HuH-7 (cell line): ENCODE data around the gene SPRING1.
"Not testable (repeated sequence)": the region's sequence is repeated elsewhere in the genome, so short reads cannot be mapped to it uniquely, and the experiment has no call there.

ENCODE experiments used
- DNase-seq: peaks from one replicate; pipeline ENCODE4 v3.0.0; 2011; ENCODE audit warnings: low spot score

Gene SPRING1

GRCh38 chr12:116737774-116738657, at the start of gene SPRING1, which contains the start of gene RNFT2:
TSS of gene SPRING1 (minus strand) at chr12:116738069. CDS start at chr12:116737900, 169 bp downstream.
TSS of gene RNFT2 (plus strand) at chr12:116738315. CDS start at chr12:116740498, 2,183 bp downstream.
- peak; percentile 97 for DNase-seq

DNA sequence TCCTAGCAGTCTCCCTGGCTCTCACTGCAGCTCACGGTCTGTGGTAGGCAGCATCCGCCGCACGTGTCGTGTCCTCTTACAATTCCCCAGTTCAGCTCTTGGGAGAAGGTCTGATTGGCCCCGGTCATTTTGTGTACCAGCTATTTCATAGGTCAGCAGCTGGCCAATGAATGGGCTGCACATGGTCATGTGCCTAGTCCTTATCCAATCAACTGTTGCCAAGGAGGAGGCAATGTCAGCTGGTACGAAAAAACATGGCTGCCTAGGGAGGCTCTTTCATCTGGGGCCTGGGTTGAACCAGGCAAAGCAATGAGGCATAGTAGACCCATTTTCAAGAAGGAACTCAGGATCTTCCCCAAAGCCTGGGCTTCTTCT, 46.4 kb upstream of the SPRING1 start:
- no peak for DNase-seq

- DNase-seq: no peak
Measured at GRCh38 chr12:116783525-116784237, 45.8 kb upstream of the SPRING1 start.

GRCh38 chr12:116780942-116781341, 43.1 kb upstream of the SPRING1 start:
- DNase-seq: no peak

DNA sequence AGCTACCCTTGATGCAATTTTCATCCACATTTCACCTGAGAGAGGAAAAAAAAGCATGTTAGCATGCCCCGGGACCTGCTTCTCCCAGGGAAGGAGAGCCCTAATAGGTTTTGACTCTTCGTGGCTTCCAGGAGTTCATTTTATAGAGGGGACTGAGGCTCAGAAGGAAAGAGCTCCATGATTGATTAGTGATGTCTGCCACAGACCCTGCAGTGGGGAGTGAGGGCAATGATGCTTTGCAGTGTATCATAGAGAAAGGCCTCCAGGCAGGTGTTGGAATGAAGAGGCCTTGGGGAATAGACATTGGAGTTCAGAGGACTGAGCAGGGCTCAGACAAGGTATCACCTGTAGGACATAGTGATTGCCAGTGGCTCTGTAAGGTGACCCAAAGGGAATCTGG, 41.7 kb upstream of the SPRING1 start:
- no peak for DNase-seq

DNA sequence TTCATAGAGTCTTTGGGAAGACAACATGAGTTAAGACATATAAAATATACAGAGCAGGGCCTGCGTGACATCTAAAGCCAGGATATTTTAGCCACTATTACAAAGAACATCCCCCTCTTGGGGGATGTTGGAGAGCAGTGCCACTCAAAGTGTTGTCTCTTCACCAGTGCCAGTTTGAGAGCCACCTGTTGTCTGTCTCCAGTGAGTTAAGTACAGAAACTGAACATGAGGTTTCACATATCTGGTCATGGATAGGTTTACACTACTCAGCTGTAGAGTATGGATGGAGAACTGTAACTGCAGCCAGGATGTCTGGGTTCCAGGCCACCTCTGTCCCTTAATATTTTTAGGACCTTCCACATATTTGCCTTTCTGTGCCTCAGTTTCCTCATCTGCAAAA, 39.4 kb upstream of the SPRING1 start:
- DNase-seq: no peak

DNA sequence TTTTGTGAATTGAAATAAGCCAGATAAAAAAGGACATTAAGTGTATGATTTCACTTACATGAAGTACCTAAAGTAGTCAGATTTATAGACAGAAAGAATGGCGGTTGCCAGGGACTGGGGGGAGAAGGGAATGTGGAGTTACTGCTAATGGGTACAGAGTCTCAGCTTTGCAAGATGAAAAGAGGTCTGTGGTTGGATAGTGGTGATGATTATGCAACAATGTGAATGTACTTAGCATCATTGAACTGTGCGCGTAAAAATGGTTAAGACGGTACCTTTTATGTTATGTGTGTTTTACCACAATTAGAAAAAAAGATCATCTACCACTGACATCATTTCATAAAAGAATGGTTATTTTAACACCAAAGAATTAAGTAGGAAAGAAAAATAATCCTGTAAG, 36.2 kb upstream of the SPRING1 start:
- DNase-seq: no peak

DNA sequence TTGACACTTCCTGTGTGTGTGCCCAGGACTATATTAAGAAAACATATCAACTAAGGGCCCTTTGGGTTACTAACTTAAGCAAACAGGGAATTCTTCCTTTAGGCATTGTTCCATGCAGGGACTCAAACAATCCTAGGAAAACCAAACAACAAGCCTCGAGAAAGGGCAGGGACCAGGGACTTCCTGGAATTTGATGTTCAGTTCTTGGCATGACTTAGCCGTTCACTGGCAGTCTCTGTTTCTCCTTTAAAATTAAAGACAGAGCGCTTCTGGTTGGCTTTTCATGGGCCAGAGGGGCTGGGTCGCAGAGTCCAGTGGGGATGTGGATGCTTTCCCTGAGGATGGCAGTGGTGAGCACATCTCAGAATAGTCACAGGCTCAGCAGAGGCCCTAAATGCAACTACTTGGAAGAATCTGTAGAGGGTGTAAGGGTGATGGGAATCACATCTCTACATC, 35.4 kb upstream of the SPRING1 start:
- DNase-seq: no peak

GRCh38 chr12:116771651-116772050, 33.8 kb upstream of the SPRING1 start:
- no peak for DNase-seq

DNA sequence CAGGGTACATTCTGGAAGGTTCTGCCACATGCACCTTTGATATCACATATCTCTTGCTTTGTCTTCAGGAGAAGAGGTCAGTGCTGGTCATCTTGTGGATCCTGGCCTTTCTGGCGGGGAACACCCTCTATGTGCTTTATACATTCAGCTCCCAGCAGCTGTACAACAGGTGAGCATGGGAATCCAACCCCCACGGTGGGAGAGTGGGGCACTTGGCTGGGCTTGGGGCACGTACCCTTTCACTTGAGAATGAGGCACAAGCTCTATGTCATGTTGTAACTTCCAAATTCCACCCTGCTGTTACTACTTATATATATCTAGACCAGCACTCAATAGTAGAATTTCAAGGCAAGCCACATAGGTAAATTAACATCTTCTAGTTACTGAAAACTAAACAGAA, 28.9 kb upstream of the SPRING1 start:
- DNase-seq: no peak

DNA sequence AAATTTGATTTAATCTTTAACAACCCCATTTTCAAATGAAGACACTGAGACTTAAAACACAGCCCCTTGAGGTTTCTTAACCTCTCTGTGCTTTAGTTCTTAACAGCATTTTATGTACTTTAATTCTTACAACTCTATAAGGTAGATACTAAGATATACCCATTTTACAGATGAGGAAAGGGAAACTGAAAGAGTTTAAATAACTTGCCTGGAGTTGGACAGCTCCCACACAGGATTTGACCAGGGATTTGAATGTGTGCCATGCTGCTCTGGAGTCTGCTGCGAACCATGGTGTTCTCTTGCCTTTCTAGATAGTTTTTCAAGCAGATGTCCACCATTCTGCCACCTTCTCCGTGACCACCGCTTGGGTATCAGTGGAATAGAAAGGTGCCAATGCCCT, 28.4 kb upstream of the SPRING1 start:
- DNase-seq: no peak

DNA sequence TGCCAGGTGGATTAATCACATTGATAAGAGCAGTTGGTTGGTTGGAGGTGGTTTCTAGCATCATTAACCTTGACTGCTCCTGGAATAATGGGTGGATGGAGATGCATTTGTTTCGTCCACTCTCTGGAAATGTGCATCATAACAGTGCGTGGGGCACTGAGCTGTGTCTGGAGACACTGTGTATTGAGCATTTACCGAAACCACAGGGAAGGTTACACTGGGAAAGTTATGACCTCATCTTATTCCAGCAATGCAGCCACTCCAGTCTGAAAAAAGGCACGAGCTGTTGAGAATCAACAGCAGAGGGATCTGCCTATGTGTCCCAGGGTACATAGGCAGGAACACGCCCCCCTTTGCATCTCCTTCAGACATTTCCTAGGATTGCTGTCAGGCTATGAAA, 27.4 kb upstream of the SPRING1 start:
- DNase-seq: no peak

GRCh38 chr12:116761499-116761898, 23.6 kb upstream of the SPRING1 start:
- DNase-seq: no peak

GRCh38 chr12:116760622-116761020, 22.8 kb upstream of the SPRING1 start:
- DNase-seq: no peak

DNA sequence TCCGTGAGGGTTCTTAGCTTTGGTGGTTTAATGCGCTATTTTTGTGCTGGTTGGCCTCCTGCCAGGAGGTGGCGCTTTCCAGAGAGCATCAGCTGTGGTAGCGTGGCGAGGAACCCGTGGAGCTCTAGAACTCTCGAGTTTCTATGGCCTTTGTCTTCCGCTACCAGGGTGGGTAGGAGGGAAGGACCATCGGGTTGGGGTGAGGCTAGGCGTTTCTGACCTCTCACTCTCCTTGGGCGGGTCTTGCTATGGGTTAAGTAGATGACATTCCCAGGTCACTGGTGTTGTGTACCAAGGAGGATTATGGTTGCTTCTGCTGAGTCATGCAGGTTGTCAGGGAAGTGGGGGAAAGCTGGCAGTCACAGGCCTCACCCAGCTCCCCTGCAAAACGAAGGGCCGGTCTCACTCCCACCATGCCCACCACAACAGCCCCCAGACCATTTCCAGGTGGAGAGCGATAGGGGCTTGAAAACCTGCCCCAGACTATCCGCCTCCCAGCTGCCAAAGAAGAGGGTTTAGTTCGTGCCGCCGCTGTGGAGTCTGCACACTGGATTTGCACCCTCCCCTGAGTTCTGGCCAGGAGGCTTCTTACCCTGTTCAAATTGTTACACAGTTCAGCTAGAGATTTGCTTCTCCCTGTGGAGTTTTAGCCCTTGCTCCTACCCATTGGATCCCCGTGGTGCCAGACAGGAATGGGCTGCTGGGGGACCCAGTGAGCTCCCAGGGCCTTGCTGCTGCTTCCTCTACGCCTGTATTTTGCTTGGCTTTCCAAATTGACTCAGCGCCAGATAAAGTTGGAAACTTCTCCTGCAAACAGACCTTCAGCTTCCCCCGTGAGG, 22.1 kb upstream of the SPRING1 start:
- no peak for DNase-seq

DNA sequence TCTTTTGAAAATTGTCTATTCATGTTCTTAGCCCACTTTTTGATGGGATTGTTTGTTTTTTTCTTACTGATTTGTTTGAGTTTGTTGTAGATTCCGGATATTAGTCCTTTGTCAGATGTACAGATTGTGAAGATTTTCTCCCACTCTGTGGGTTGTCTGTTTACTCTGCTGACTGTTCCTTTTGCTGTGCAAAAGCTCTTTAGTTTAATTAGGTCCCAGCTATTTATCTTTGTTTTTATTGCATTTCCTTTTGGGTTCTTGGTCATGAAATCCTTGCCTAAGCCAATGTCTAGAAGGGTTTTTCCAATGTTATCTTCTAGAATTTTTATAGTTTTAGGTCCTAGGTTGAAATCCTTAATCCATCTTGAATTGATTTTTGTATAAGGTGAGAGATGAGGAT, 16.9 kb upstream of the SPRING1 start:
- not testable (repeated sequence) for DNase-seq

DNA sequence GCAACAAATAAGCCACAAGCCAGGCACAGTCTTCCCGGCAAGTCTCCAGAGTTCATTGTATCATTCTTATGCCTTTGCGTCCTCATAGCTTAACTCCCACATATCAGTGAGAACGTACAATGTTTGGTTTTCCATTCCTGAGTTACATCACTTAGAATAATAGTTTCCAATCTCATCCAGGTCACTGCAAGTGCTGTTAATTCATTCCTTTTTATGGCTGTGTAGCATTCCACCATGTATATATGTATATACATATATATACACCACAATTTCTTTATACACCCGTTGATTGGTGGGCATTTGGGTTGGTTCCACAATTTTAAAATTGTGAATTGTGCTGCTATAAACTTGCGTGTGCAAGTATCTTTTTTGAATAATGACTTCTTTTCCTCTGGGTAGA, 16.2 kb upstream of the SPRING1 start:
- not testable (repeated sequence) for DNase-seq

GRCh38 chr12:116750298-116750697, 12.4 kb upstream of the SPRING1 start:
- no peak for DNase-seq

GRCh38 chr12:116749884-116750283, 12.0 kb upstream of the SPRING1 start:
- DNase-seq: no peak

DNA sequence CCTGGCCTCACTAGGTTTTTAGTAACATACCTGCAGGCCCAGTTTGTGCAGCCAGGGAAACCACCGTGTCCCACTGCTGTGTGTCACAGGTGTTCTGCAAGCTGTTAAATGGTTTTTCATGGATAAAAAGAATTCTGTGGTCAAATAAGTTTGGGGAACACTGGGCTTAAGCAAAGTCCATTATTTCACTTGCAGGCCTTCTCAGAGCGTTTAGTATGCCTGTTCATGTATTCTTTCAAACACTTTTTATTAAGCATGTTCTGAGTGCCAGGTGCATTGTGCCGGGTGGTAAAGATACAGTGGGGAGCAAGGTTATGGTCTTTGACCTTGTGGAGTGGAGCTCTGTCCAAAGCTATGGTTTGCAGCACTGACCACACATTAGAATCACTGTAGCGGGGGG, 7.7 kb upstream of the SPRING1 start:
- no peak for DNase-seq

DNA sequence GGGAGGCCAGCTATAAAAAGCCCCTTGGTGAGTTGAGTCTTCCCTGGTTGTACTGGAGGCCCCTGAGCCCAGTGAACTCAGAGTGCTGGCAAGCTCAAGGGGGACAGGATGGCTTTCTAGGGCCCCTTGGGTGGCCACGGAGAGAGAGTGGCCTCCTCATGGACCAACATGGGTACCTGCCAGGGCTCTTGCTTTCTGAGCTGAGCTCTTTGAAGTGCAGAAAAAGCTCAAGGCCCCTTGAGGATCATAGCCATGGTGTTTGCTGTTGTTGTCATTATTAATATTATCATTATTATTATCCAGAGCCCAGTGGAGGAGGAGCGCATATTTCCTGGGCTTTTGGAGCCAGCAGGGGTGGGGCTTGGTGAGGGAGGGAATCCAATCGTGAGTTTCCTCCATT, 6.9 kb upstream of the SPRING1 start:
- DNase-seq: no peak

DNA sequence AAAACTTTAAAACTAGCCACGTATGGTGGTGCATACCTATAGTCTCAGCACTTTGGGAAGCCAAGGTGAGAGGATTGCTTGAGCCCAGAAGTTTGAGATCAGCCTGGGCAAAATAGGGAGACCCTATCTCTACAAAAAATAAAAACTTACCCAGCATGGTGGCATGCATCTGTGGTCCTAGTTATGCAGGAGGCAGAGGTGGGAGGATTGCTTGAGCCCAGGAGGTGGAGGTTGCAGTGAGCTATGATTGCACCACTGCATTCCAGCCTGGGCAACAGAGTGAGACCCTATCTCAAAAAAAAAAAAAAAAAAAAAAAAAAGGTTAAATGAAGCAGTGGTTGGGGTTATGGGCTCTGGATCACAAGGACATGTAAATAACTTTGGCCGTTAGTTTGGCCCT, 4.9 kb upstream of the SPRING1 start:
- DNase-seq: not testable (repeated sequence)
